HEK293T (cell line): Measurements from ENCODE around the gene AIFM1.

Experiments used
- CTCF ChIA-PET: fragments of 350-600 bp; formaldehyde crosslinking; extraction: SDS; loops from one replicate; lab custom pipeline; 2021; ENCODE audit warnings: antibody characterized with exemption, inconsistent platforms; lab: Yijun Ruan, JAX
- POLR2A ChIA-PET: fragments of 350-600 bp; formaldehyde crosslinking; extraction: SDS; loops from one replicate; lab custom pipeline; 2020; ENCODE audit warnings: antibody characterized with exemption, inconsistent platforms; lab: Yijun Ruan, JAX
- DNase-seq: peaks from one replicate; pipeline ENCODE4 v3.0.0; 2012; ENCODE audit warnings: mixed read lengths; ENCODE audit errors: extremely low spot score
- ARNT ChIP-seq: fragments of 450-650 bp; IDR thresholded peaks from 2 replicates; pipeline ENCODE4 v1.6.1; 2017; ENCODE audit warnings: mild to moderate bottlenecking
- BHLHE40 ChIP-seq: fragments of 450-650 bp; IDR thresholded peaks from 2 replicates; pipeline ENCODE4 v1.6.1; 2016; ENCODE audit warnings: mild to moderate bottlenecking, moderate library complexity, borderline replicate concordance
- CTBP1 ChIP-seq: fragments of 450-650 bp; IDR thresholded peaks from 2 replicates; pipeline ENCODE4 v1.6.1; 2016; ENCODE audit warnings: borderline replicate concordance
- ELF4 ChIP-seq: fragments of 450-650 bp; IDR thresholded peaks from 2 replicates; pipeline ENCODE4 v1.6.1; 2017; ENCODE audit warnings: antibody characterized with exemption
- FOXA1 ChIP-seq: fragments of 450-650 bp; IDR thresholded peaks from 2 replicates; pipeline ENCODE4 v1.6.1; 2016; ENCODE audit warnings: mild to moderate bottlenecking
- FOXK2 ChIP-seq: fragments of 450-650 bp; IDR thresholded peaks from 2 replicates; pipeline ENCODE4 v1.6.1; 2016; ENCODE audit warnings: mild to moderate bottlenecking
- FOXM1 ChIP-seq: fragments of 450-650 bp; IDR thresholded peaks from 2 replicates; pipeline ENCODE4 v1.6.1; 2017; ENCODE audit warnings: mild to moderate bottlenecking, borderline replicate concordance
- HDGF ChIP-seq: fragments of 450-650 bp; IDR thresholded peaks from 2 replicates; pipeline ENCODE4 v1.6.1; 2017; ENCODE audit warnings: antibody characterized with exemption, borderline replicate concordance
- L3MBTL2 ChIP-seq: fragments of 450-650 bp; conservative IDR thresholded peaks from 2 replicates; pipeline ENCODE4 v1.6.1; 2016; ENCODE audit warnings: mild to moderate bottlenecking
- LEF1 ChIP-seq: fragments of 450-650 bp; IDR thresholded peaks from 2 replicates; pipeline ENCODE4 v1.6.1; 2017; ENCODE audit warnings: mild to moderate bottlenecking, borderline replicate concordance
- NFRKB ChIP-seq: fragments of 450-650 bp; IDR thresholded peaks from 2 replicates; pipeline ENCODE4 v1.6.1; 2016; ENCODE audit warnings: mild to moderate bottlenecking, moderate library complexity
- PKNOX1 ChIP-seq: fragments of 450-650 bp; IDR thresholded peaks from 2 replicates; pipeline ENCODE4 v1.6.1; 2016
- SP1 ChIP-seq: fragments of 450-650 bp; IDR thresholded peaks from 2 replicates; pipeline ENCODE4 v1.6.1; 2017
- SUZ12 ChIP-seq: fragments of 450-650 bp; IDR thresholded peaks from 2 replicates; pipeline ENCODE4 v1.6.1; 2016; ENCODE audit warnings: mild to moderate bottlenecking
- TARDBP ChIP-seq: fragments of 450-650 bp; IDR thresholded peaks from 2 replicates; pipeline ENCODE4 v1.6.1; 2016
- ZNF384 ChIP-seq: fragments of 450-650 bp; IDR thresholded peaks from 2 replicates; pipeline ENCODE4 v1.6.1; 2016

The AIFM1 gene

DNA sequence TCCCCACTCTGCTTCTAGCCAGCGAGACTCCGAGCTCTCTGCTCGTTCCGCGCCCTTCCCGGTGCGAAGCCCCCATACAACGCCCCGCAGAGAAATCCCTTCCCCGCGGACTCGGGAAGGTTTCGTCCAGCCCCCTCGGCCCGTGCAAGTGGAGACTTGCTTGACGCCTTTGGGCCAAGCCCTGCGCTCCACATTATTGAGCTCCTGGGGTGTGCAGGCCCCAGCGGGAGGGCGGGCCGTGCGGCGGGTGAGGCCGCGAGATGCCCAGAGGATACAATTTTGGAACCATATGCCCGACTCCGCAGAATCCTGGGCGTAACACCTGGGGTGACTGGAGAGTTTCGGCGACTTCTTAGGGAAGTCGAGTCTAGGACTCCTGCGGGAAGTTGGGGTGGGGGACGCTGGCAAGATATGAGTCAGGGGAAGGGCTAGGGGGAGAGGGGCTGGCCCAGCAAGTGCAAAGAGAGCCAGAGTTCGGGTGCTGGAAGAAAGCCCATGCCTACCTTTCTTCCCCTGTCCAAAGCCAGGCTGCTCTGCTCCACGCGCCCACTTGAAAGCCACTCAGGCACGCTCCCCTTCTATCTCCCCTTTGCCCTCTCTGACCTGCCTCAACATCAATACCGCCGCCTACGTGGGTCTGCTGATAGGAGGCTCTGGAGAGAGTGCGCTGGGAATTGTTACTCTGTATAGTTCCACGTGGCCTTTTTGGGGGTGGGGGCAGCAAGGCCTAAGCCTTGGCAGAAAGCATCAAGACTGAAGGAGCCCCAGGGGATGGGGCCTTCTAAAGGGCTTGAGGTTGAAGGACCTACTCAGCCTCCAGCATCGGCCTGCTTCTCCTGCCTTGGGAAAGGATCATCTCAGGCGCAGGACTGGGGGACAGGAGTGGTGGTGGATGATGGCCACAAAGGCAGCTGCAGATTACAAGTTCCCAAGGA is 54.2 kb downstream of the AIFM1 start:
- DNase-seq, result no peak
- TF ChIP-seq ZNF384 (no peak), HDGF (0 out of 2 replicates have a peak, but pooled peaks have one; percentile 58), L3MBTL2 (peak; percentile 79)
- CTCF ChIA-PET, result no interaction called here
- POLR2A ChIA-PET, result no interaction called here

DNA sequence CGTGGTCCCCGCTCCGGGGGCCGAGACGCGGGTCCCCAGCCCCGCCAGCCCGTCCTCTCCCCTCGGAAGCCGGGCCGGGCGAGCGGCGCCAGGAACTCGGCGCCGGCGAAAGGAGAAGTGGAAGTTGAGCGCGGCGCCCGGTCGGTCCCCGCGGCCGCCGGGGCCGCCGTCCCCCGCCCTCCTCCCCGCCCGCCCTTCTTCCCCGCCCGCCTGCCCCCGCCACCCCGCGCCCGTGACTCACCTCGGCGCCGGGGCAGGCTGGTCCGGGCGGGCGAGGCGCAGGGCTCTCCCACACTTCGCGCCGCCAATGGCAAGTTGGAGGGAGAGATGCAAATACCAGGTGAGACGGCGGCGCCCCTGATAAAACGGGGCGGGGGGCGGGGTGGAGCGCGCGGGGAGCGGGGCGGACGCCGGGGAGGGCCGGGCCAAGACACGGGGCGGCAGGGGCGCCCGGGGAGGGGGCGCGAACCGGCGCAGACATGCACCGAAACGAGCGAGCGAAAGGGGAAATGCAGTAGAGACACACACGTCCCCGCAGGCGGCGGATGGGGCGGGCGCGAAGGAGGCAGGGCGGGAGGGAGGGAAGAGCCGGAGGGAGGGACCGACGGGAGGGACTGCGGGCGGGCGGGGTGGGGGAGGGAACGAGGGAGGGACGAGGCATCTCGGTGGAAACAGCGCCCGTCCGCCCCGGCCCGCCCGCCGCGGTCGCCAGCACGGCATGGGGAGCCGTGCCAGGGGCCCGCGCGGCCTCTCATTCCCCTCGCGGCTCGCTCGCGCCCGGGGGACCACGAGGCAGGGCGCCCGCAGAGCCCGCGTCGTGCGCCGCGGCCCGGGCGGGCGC is 55.0 kb downstream of the AIFM1 start, which contains the start of gene ELF4:
TSS of gene ELF4 (minus strand) at position 119 of the 841 bp plus-strand sequence. CDS start 29,167 bp downstream, outside the sequence.
- no peak for TF ChIP-seq HDGF
- no peak for TF ChIP-seq FOXM1
- TF ChIP-seq ELF4, result no peak
- no peak for TF ChIP-seq SUZ12
- TF ChIP-seq ARNT, result no peak
- no peak for TF ChIP-seq CTBP1
- TF ChIP-seq LEF1, result no peak
- TF ChIP-seq FOXA1, result no peak
- no peak for TF ChIP-seq ZNF384
- TF ChIP-seq TARDBP, result no peak
- no peak for TF ChIP-seq FOXK2
- TF ChIP-seq PKNOX1, result no peak
- POLR2A ChIA-PET, result no interaction called here
- DNase-seq, result peak; percentile 67
- CTCF ChIA-PET, result no interaction called here

DNA sequence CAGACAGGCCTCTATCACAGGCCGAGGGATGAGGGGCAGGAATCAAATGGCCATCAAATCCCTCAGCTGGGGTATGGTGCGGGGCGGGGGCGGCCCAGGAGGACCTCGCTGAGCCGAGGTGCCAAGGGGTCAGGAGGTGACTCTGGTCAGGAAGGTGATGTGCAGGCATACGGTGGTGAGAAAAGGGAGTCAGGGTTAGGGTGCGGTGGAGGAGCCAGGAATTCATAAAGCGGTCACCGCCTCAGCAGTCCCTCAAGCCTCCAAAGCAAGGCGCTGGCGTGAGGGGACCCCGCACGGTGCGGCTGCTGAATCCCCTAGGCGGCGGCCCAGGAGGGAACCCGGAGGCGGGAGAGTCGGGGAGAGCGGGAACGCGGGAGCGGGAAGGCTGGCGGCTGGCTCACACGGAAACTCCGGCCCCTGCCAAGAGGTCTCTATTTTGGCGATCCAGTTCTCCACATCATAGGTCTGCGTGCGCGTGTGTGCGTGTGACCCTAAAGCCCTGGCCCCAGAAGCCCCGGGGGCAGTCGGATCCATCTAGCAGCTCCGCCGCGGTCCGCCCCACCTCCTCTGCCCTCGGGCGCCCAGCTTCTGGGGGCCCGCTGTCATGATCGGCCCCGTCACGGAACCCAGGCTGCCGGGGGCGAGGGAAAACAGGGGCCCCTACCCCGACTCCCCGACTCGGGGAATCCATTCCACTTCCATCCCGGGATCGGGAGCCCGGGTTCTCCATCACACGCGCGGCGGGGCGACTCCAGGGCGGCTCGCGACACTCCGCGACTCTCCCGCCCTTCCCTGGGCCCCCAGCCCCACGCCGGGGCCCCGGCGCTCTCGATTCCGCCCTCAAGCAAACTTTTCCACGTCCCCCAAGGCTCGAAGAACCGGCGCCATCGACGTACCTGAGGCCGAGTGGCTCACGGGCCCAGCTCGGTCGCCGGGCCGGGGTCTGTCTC is 55.9 kb downstream of the AIFM1 start:
- TF ChIP-seq LEF1, result no peak
- TF ChIP-seq NFRKB, result no peak
- no peak for TF ChIP-seq ELF4
- no peak for TF ChIP-seq CTBP1
- no peak for TF ChIP-seq FOXM1
- TF ChIP-seq SUZ12, result no peak
- TF ChIP-seq L3MBTL2, result no peak
- TF ChIP-seq ARNT, result no peak
- TF ChIP-seq PKNOX1, result no peak
- no peak for TF ChIP-seq HDGF
- TF ChIP-seq FOXK2, result no peak
- no peak for TF ChIP-seq BHLHE40
- TF ChIP-seq TARDBP, result no peak
- no peak for TF ChIP-seq ZNF384
- TF ChIP-seq SP1, result no peak
- no peak for TF ChIP-seq FOXA1
- ChIA-PET CTCF (interaction anchor here (1.4 kb wide), 1 partner anchor 10 kb away, joined by 3 read pairs; no protein-coding TSS in a partner anchor), POLR2A (interaction anchor here (0.6 kb wide), 1 partner anchor 56 kb away, joined by 3 read pairs; the partner anchor contains the start of gene AIFM1)
- DNase-seq, result no peak

DNA sequence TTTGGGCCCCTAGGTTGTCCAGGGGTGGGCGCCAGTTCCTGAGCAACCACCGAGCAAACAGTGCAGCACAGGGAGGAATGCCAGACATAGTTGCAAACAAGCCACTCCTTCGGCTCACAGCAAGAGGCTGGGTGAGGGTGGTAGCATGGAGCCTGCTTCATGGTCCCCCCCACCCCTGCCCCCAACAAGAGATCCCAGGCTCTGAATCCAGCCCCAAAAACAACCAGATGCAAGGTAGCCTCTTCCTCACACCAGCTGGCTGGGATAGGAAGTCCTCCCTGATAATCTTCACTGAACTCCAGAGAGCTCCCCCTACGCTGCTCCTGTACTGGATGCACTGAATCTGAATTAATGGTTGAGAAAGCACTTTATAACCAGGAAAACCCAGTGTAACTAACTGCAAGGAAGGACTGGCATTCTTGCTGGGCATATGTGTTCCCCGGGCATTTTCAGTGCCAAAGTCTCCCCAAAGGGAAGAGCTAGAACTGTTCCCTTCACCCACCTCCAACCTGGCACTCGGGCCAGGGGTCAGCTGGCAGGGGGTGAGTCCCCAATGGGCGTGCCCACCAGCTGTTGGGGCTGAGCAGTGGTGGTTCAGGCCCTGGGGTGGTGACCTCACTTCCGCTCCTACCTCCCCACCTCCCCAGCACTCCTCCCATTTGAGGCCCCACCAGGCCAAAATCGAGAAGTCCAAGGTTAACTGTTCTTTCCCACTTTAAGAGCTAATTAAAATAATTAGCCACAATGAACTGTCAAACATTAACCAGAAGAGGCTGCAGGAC is 56.8 kb downstream of the AIFM1 start:
- POLR2A ChIA-PET, result interaction anchor here (0.7 kb wide), 1 partner anchor 10 kb away, joined by 3 read pairs; no protein-coding TSS in a partner anchor
- no peak for DNase-seq
- no peak for TF ChIP-seq HDGF
- TF ChIP-seq ZNF384, result no peak
- TF ChIP-seq LEF1, result no peak
- no peak for TF ChIP-seq L3MBTL2
- TF ChIP-seq NFRKB, result no peak
- no peak for TF ChIP-seq ELF4
- no peak for TF ChIP-seq ARNT
- no peak for TF ChIP-seq PKNOX1
- CTCF ChIA-PET, result interaction anchor here (1.4 kb wide), 1 partner anchor 9 kb away, joined by 3 read pairs; no protein-coding TSS in a partner anchor
